HS-27A (cell line): ENCODE results near the gene SLC39A8.

Source experiments
- DNase-seq: peaks from one replicate; pipeline ENCODE4 v3.0.0-alpha.2; 2012; ENCODE audit warnings: low read depth, missing footprints

Gene SLC39A8

DNA sequence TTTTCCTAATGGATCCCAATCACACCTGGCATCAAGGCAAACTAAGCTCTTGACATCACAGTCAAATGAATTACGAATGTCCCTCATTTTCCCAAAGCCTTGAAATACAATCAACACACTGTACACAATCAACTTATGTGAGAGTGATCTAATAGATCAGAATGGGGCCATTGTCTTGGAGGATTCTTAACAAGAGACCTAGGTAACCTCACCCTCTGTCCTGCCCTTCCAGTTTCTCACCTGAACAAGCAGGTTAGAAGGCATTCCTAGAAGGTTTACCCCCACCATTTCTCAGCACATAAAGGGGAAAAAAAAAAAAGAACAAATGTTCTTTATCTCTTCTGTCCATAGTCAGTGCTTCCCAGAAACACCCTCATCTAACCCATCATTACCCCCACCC is 6.3 kb downstream of the SLC39A8 start:
- no peak for DNase-seq

DNA sequence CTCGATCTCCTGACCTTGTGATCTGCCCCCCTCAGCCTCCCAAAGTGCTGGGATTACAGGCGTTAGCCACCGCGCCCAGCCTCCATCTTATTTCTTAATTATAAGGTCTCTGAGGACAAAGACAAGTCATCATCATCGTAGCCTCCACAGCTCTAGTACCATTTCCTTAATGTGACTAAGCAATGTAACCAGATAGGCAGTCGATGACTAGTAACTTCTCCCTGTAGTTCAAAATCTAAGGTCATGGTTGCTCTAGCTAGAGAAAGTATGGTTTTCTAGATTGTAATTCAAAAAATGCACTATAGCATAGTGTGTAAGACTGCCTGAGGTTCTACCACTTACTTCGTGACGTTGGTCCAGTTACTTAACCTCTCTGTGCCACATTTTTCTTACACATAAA is 6.9 kb downstream of the SLC39A8 start:
- DNase-seq = no peak

DNA sequence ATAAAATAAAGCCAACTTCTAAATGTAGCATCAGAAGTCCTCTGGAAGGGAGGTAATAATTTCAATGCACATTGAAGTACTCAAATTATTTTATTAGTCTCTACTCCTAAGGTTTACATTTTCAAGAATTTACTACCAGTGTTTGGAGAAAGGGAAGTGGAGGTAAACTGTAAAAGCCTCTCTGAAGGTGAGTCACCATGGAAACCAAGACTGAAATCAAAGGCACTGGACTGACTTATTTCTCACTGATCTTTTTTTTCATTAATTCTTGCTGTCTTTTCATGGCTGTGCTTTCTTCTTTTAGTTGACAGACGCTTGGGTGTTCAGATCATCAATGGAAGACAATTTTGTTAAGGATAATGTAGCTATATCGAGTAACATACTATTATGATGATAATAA is 9.7 kb downstream of the SLC39A8 start:
- no peak for DNase-seq

DNA sequence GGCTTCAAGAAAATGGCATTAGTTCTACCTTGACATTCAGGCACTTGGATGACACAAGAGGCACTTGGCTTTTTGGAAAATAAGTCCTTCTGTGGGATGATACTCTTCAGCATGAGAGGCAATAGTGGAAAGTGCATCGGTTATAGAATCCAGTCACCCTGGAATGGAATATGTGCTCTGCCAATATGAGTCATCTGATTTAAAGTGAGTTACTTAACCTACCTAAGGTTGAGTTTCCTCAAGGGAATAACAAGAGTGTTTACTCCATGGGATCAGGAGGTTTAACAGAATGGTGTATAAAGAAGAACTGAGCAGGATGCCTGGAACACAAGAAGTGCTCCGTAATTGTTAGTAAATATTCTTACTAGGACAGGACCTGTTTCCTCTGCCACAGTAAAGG is 10.7 kb downstream of the SLC39A8 start:
- no peak for DNase-seq

DNA sequence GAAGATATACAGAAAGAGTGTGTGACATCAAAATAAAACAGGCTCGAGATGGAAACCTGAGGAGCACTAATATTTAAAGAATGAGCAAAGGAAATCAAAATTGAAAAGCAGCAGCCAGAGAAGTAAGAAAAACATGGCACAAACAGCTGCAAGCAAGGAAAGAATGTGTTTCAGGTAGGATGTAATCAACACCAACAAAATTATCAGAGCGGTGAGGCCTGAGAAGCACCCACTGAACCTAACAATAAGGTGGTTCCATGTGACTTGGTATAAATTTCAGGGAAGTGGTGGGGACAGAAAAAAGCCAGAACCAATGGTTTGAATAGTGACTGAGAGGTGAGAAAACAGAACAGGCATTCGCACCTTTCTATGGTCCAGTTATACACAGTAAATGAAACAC is 11.5 kb downstream of the SLC39A8 start:
- no peak for DNase-seq

DNA sequence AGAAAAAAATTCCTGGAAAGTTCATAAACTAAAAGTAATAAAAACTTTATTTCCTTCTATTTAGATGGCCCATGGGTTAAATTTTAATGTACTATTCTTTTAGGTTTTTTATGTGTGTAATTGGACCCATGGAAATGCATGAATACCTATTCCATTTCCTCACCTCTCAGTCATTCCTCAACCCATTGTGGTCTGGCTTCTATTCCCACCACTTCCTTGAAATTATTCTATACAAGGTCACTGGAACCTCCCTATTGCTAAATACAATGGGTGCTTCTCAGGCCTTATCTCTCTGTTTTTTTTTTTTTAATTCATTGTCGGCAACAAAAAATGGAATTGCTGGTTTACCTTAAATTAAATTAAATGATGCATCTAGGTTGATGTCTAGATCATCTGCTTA is 17.2 kb downstream of the SLC39A8 start:
- DNase-seq = no peak

DNA sequence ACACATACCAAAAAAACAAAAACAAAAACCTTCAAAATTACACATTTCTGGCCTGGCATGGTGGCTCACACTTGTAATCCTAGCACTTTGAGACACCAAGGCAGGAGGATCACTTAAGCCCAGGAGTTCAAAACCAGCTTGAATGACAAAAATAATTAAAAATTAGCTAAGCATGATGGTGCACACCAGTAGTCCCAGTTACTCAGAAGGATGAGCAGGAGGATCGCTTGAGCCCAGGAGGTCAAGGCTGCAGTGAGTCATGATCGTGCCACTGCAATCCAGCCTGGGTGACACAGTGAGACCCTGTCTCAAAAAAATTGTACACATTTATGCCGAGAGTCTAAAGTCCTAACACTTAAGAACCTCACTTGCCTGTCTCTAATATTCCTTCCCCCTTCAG is 18.3 kb downstream of the SLC39A8 start:
- no peak for DNase-seq

DNA sequence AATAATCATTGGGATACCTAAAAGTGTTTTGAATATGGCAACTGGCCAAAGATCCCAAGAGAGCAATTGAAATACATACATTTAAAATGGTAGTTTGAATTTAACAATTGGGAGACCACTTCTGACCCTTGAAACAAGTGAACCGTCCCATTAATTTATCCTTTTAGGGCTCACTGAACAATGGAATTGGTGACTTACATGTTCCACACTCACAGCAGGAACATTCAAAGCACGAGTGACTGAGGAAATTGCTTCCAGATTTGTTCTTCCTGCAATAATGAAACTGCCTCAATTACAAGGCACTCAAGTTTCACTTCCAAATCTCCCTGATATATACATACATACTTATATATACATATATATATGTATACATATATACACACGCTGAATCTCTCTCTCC is 20.6 kb downstream of the SLC39A8 start:
- DNase-seq = no peak

DNA sequence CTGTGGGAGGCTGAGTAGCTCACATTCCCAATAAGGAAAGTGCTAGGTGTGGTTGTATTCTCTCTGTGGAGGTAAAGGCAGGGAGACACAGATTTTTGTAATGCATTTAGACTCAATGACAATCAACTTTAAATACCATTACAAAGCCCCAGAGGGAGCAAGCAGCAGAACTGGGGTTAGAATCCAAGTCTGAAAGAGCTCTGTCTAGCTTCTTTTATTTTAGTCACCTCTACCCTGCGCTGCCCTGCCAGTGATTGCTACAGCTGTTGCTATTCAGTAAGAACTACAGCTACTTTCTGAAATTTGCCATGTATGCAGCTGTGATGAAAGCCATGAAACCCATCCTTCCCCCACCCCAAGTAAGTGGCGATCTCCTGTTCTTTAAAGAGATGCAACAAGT is 22.5 kb downstream of the SLC39A8 start:
- DNase-seq = no peak

DNA sequence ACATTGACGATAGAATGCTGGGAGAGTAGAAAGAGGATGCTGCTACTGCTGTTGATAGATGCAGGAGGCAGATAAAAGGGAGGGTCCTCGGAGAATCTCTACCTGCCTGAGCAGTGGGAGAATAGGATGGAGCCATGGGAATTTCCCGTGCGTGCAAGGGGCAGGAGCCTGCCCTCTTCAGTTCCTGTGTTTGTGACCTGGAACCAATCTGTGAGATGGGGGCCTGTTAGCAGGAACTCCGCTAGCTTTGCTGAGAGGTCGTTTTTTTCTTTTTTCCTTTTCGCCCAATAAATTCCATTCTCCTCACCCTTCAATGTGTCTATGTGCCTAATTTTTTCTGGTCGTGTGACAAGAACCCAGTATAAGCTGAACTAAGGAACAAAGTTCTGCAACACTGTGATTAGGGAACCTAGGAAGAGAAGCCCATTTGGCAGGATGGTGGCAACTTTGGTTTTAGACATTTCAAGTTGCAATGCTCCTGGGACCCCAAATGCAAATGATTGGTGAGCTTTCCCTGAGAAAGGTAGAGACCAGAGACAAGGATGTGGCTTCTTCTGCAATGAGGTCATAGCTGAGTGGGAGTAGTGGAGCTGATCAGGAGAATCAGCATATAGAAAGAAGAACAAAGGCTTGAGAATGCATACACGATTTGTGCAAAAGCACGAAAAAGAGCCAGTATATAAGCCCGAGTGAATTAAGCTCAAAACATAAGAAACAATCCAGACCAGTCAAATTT is 23.9 kb downstream of the SLC39A8 start:
- DNase-seq = no peak

DNA sequence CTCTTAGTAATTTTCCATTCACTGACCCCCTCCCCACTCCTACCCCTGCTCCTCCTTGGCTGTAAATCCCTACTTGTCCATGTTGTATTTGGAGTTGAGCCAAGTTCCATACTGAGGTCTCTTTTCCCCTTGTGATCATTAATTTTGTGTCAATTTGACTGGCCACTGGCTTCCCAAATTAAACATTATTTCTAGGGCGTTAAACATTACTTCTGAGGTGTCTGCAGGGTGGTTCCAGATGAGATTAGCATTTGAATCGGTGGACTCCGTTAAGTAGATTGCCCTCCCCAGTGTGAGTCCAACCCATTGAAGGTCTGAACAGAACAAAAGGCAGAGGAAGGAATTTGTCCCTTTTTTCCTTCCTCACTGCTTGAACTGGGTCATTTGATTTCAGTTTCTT is 25.7 kb downstream of the SLC39A8 start:
- no peak for DNase-seq

DNA sequence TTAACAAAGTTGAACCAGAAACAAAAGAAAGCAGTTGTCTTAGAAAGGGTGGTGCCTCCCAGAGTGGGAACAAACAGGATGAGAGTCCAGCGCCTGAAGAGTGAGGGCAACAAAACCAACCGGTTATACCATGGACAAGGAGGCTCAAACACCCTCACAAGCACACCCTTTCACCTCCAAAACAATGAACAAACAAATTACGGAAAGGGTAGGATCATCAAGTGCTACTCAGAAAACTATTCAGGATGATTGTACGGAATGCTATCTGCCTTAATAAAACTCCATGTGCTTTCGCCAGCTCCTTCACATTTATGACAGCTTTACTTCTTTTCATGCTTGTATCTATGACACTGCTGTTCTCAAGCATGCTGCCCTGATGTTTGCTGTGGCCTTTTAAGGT is 26.8 kb downstream of the SLC39A8 start:
- DNase-seq = no peak

DNA sequence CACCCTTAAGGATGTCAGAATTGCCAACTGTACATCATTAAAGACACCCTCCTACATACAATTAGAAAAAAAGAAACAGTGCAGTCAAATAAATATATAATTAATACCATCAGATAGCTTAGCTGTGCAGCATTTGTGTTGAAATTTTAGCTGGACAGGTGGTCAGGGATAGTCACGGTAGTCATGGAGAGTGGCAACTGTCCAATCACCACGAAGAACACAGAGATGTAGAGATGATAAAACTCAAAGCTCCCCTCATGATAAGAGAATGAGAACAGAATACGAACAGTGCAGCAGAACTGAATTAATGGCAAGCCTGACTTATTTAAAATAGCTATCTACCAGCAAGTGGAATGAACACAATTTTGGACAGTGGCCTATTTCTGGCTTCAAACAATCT is 27.2 kb downstream of the SLC39A8 start:
- DNase-seq = no peak

DNA sequence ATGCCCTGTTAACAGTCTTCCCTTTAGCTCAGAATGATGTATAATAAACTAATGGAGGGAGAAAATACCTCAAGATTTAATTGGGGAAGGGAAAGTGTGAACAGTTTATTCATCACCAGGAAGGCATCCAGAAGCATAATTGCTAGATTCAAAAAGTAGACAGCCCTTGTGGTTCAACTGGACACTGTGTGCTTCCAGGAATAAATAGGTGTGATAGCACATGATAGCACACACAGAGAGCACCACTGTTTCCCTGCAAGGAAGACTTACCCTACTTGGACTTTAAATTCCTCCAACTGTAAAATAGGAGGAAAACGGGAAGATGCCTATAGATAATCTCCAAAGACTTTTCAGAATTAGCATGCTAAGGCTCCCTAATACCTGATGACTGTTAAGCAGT is 27.8 kb downstream of the SLC39A8 start:
- no peak for DNase-seq

DNA sequence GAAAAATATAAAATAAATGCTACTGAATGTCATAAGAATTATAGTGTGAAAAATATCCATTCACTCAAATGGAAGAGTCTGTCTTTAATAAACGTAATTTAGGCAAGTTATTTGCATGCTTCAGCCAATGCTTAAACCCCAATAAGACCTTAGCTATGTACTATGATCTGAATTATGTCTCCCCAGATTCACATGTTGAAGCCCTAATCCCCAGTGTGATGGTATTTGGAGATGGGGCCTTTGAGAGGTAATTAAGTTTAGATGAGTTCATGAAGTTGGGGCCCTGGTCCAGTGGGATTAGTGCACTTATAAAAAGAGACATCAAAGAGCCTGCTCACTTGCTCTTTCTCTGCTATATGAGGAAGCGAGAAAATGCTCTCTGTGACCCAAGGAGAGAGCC is 28.7 kb downstream of the SLC39A8 start:
- no peak for DNase-seq

DNA sequence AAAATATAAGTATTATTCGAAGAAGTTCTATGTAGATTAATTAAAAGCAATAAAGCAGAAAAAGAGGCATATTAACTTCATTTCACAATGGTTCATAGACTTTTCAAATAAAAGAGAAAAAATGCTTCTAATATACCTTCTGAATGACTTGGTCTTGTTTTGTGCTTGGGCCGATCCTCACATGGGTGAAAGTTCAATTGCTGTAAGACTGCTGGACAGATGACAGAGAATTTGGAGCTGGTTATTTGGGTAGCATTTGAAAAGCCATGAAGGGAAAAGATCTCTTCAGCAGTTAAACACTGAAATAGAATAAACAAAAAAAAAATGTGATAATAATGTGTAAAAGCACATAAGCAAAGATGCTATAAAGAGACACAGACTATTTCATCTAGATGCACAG is 29.8 kb downstream of the SLC39A8 start:
- DNase-seq = no peak

DNA sequence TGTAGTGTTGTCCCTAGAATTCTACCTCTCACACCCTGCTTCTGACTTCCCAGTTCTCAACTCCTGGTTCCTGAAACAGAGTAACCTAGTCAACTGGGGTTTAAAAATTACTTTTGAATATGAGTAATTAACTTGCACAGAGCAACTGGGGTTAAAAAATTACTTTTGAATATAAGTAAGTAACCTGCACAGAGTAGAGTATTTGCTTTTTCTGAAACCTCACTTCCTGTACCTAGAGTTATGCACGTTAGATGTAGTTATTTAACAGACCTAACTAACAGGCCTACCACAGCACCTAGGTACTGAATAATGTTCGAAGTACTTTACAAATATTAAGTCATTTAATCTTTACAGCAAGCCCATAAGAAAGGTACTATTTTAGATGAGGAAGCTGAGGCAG is 32.9 kb downstream of the SLC39A8 start:
- DNase-seq = no peak

DNA sequence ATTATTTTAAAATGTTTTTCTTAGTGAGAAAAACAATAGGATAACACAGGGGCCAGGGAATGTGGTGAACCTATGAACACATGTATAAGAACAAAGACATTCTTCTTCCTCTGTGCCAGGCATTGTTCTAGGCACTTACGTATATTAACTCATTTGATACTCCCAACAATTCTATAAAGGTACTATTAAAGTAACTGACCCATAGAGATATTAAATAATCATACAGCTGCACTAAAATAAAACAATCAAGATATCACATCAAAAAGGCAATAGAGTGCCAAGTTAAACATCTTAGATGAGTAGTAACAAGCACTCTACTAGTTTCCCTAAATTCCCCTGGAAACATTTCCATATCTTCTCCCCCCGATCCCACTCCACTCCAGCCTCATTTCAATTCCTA is 33.4 kb downstream of the SLC39A8 start:
- DNase-seq = no peak

DNA sequence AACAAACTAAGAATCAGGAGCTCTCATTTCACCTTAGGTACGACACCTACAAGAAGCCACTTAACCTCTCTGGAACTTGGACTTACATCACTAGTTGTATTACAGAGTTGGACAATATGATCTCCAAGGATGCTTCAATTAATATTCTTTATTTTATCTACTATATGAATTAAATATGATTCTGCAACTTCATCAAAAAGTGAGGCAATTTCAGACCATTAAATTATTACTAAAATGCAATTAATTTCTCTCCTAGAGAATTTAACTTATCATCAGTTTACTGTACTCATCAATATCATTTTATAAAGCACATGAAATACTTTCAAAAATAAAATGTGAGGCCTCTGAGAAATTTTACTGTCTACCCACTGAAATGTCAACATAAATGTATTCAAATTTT is 33.9 kb downstream of the SLC39A8 start:
- no peak for DNase-seq

DNA sequence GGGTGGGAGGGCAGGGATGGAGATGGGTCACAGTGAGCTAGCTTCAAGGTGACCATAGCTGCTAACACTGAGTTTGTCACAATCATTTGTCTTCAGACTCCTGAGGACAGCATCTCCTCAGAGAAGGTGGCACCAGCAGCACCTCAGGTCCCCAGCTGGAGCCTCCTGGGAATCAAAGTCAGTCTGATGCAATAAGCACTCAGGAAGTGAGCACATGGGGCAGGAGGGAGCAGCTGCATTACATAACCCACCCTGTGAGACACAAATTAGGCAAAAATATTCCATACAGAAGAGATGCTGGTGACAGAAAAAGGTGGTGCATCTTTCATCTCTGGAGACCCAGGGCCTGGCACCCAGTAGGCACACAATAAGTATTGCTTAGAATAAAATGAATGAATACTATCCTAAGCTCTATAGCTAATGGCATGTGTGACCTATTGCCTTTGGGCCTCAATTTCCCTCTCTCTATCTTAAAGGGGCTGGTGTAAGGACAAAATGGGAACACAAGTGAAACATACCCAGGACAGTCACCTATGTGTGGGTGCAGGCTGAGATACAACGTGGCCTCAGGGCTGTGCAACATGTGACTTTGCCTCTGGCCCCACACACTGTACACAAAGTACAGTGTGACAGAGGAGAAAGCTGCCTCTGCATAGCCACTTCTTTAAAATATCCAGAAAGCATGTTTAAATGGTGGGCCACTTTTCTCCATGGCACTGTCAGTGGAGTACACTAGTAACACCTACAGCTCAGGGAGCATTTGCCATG is 37.1 kb downstream of the SLC39A8 start:
- no peak for DNase-seq

DNA sequence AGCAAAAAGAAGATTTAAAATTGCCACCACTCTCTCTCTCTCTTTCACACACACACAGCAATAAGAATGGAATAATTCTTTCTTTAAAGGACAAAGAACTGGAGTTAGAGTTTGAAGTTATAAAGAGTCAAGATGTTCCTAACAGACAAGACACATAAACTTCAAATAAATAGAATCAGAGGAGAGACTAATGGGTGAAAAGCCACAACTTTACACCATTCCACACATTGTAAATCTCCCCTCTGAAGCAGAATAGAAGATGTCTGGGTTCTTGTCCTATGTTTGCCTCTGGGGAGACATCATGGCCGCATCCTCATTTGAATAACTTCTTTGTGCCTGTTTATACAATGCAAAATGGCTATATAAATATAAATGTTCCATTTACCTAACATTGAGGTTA is 39.6 kb downstream of the SLC39A8 start:
- no peak for DNase-seq

DNA sequence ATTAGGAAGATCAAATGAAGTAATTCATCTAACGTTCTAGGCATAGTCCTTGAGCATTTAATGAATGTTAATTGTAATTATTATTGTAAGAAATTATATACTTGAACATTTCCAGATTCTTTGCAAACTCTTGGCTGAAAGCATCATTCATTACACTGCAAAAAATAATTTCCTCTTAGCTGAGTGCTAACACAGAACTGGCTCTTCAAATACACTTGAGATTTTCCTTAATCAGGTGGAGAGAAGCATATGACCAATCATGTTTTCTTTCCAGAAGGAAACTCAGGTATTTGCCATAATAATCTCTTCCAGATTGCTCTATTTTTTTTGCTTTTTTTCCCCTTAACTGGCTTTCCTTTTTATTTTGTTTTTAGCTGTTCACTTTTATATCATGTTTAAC is 42.5 kb downstream of the SLC39A8 start:
- DNase-seq = no peak

DNA sequence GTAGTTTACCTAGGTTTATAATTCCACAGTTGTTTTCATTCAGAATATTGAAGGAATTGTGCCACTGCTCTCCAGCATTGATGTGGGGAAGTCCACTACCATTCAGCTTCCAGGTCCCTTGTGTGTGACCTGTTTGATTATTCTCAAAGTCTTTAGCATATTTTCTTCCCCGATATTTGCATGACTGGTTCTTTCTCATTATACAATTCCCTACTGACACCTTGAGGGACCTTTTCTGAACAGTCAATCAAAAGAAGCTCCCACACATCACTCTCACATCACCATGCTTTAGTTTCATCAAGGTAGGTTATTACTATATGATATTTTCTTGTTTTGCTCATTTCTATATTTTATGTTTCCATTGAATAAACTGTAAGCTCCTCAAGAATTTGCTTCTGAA is 44.1 kb downstream of the SLC39A8 start:
- DNase-seq = no peak
